CD8-positive, alpha-beta memory T cell (primary cell): ENCODE data around the gene ZNF554. TPM values are rescaled to one million over a fixed set of nuclear protein-coding genes. Genes with fewer than 3 reads are reported as not detected.

Experiments
- CTCF ChIA-PET: fragments of 350-600 bp; sonication (Branson Sonifier 250); formaldehyde crosslinking; loops from one replicate; lab custom pipeline; 2021; ENCODE audit warnings: antibody characterized with exemption; lab: Charles Lee
- POLR2A ChIA-PET: fragments of 350-600 bp; sonication (Branson Sonifier 250); formaldehyde crosslinking; loops from one replicate; lab custom pipeline; 2021; ENCODE audit warnings: antibody characterized with exemption; lab: Charles Lee
- DNase-seq, 5 donors: peaks; one replicate each; pipeline versions ENCODE4 v3.0.0 to v3.0.0-alpha.2; 2020 to 2022; ENCODE audit warnings: mixed read lengths in 1 of 5
- H3K27ac ChIP-seq: one replicate; pipeline ENCODE4 v1.7.0; 2013; ENCODE audit warnings: low read depth, mild to moderate bottlenecking, low read length, moderate library complexity
- H3K27me3 ChIP-seq: 2 replicates; pipeline ENCODE4 v1.7.0; 2013; ENCODE audit warnings: low read length, mild to moderate bottlenecking; ENCODE audit not compliant: insufficient read depth, poor library complexity, severe bottlenecking
- H3K36me3 ChIP-seq: 2 replicates; pipeline ENCODE4 v1.7.0; 2013; ENCODE audit warnings: mild to moderate bottlenecking, low read length, moderate library complexity; ENCODE audit not compliant: insufficient read depth
- H3K4me1 ChIP-seq: 2 replicates; pipeline ENCODE4 v1.7.0; 2013; ENCODE audit warnings: mild to moderate bottlenecking, low read length, moderate library complexity; ENCODE audit not compliant: insufficient read depth
- H3K4me3 ChIP-seq: 2 replicates; pipeline ENCODE4 v1.7.0; 2013; ENCODE audit warnings: mild to moderate bottlenecking, low read length
- H3K9me3 ChIP-seq: 2 replicates; pipeline ENCODE4 v1.7.0; 2013; ENCODE audit warnings: mild to moderate bottlenecking, low read length
- H3K27ac Mint-ChIP-seq, 8 donors: one replicate each; pipeline ENCODE4 v1.8.0; 2020 to 2021; ENCODE audit warnings: mixed read lengths in 8 of 8, mild to moderate bottlenecking in 6 of 8, inconsistent platforms in 3 of 8, moderate library complexity in 3 of 8
- H3K27me3 Mint-ChIP-seq, 2 donors: one replicate each; pipeline ENCODE4 v1.8.0; 2020 to 2021; ENCODE audit warnings: mixed read lengths in 2 of 2, mild to moderate bottlenecking in 1 of 2, moderate library complexity in 1 of 2
- H3K36me3 Mint-ChIP-seq, 3 donors: one replicate each; pipeline ENCODE4 v1.8.0; 2020 to 2021; ENCODE audit warnings: mixed read lengths in 3 of 3, inconsistent platforms in 1 of 3, mild to moderate bottlenecking in 1 of 3
- H3K4me1 Mint-ChIP-seq, 3 donors: one replicate each; pipeline ENCODE4 v1.8.0; 2020 to 2021; ENCODE audit warnings: mixed read lengths in 3 of 3, inconsistent platforms in 1 of 3, mild to moderate bottlenecking in 1 of 3
- H3K4me3 Mint-ChIP-seq, 7 donors: one replicate each; pipeline ENCODE4 v1.8.0; 2020 to 2021; ENCODE audit warnings: mixed read lengths in 7 of 7, mild to moderate bottlenecking in 6 of 7, moderate library complexity in 4 of 7, inconsistent platforms in 2 of 7
- H3K9me3 Mint-ChIP-seq, 5 donors: one replicate each; pipeline ENCODE4 v1.8.0; 2020 to 2022; ENCODE audit warnings: mixed read lengths in 5 of 5, mild to moderate bottlenecking in 3 of 5, moderate library complexity in 2 of 5, inconsistent platforms in 1 of 5
- polyA plus RNA-seq: library from polyadenylated mRNA; unstranded; fragments of 300-500 nt; fragmentation: Illumina TruSeq; gene quantifications from one replicate; pipeline ENCODE4 v1.2.3, GENCODE V29; 2021
- total RNA-seq, 2 experiments: library from RNA; stranded (reverse); gene quantifications; one replicate each; pipeline ENCODE4 v1.2.3, GENCODE V29; 2021

The ZNF554 gene
- total and polyA plus RNA-seq, 3 experiments from 2014 or later = 2.1 to 5.7 (median 2.3) TPM

DNA sequence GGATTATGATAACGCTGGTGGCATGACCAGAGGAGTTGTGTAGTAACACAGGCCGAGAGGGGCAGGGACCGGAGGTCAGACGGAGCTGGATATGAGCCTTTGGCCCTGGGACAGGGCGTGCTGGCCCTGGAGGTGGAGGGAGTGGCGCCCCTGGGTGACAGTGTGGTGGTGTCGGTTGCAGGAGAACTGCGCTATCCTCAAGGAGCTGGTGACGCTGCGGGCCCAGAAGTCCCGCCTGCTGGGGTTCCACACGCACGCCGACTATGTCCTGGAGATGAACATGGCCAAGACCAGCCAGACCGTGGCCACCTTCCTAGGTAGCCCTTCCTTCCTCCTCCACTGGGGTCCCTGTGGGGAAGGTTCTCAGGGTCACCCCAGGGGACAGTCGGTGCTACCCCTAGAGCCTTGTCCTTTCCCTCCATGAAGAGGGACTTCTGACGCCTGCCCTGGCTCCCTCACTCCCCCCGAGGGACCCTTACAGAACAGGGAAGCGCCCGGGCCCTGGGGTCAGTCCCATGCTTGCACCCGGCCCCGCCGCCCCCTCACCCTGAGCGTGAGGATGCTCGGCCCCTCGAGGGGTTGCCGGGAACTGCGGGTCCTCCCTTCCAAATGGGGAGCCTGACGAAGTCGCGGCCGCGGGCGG, 12.8 kb upstream of the ZNF554 start:
- H3K4me1 Mint-ChIP-seq = peaks cover 0 to 5% (median 0%) of the 10 kb centered on the region in 3 donors
- Histone ChIP-seq H3K4me1 (no peaks in the 10 kb centered on the region), H3K27ac (no peak overlapping the region), H3K36me3 (no peaks in the 10 kb centered on the region), H3K27me3 (no peaks in the 10 kb centered on the region), H3K9me3 (no peaks in the 10 kb centered on the region), H3K4me3 (no peak overlapping the region)
- no peaks in the 10 kb centered on the region for H3K9me3 Mint-ChIP-seq
- DNase-seq = no peak
- no peak overlapping the region for H3K27ac Mint-ChIP-seq
- peaks cover 3 to 51% (median 12%) of the 10 kb centered on the region in 3 donors for H3K36me3 Mint-ChIP-seq
- ChIA-PET POLR2A (no interaction called here), CTCF (interaction anchor here (1.0 kb wide), 1 partner anchor 9 kb away, joined by 3 read pairs; no protein-coding TSS in a partner anchor)
- no peak overlapping the region for H3K4me3 Mint-ChIP-seq
- H3K27me3 Mint-ChIP-seq = peaks cover 0 to 2% of the 10 kb centered on the region in 2 donors

DNA sequence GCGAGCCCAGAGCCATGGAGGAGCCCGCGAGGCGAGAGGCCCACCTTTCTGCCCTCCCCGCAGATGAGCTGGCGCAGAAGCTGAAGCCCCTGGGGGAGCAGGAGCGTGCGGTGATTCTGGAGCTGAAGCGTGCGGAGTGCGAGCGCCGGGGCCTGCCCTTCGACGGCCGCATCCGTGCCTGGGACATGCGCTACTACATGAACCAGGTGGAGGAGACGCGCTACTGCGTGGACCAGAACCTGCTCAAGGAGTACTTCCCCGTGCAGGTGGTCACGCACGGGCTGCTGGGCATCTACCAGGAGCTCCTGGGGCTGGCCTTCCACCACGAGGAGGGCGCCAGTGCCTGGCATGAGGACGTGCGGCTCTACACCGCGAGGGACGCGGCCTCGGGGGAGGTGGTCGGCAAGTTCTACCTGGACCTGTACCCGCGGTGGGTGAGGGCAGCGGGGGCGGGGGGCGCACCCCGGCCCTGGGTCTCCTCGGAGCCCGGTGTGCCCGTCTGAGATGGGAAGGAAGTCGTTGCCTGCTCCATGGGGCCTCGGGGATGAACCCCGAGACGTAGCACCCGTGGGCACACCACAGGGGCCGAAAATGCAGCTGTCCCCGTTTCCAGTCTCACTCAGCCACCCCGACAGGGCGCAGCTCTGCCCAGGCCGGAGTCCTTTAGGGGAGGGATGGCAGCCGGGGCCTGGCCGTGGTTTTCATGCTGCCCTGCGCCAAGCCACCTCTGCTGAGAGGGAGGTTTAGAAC, 12.1 kb upstream of the ZNF554 start:
- Histone ChIP-seq H3K27ac (no peak overlapping the region), H3K4me1 (no peaks in the 10 kb centered on the region), H3K4me3 (no peak overlapping the region), H3K27me3 (no peaks in the 10 kb centered on the region), H3K9me3 (no peaks in the 10 kb centered on the region), H3K36me3 (no peaks in the 10 kb centered on the region)
- peaks cover 0 to 2% of the 10 kb centered on the region in 2 donors for H3K27me3 Mint-ChIP-seq
- H3K36me3 Mint-ChIP-seq = peaks cover 3 to 51% (median 10%) of the 10 kb centered on the region in 3 donors
- POLR2A ChIA-PET = no interaction called here
- peaks cover 0 to 3% (median 0%) of the 10 kb centered on the region in 3 donors for H3K4me1 Mint-ChIP-seq
- no peak overlapping the region for H3K4me3 Mint-ChIP-seq
- H3K27ac Mint-ChIP-seq = no peak overlapping the region
- DNase-seq = no peak
- no peaks in the 10 kb centered on the region for H3K9me3 Mint-ChIP-seq
- CTCF ChIA-PET = interaction anchor here (1.0 kb wide), 1 partner anchor 10 kb away, joined by 3 read pairs; no protein-coding TSS in a partner anchor

DNA sequence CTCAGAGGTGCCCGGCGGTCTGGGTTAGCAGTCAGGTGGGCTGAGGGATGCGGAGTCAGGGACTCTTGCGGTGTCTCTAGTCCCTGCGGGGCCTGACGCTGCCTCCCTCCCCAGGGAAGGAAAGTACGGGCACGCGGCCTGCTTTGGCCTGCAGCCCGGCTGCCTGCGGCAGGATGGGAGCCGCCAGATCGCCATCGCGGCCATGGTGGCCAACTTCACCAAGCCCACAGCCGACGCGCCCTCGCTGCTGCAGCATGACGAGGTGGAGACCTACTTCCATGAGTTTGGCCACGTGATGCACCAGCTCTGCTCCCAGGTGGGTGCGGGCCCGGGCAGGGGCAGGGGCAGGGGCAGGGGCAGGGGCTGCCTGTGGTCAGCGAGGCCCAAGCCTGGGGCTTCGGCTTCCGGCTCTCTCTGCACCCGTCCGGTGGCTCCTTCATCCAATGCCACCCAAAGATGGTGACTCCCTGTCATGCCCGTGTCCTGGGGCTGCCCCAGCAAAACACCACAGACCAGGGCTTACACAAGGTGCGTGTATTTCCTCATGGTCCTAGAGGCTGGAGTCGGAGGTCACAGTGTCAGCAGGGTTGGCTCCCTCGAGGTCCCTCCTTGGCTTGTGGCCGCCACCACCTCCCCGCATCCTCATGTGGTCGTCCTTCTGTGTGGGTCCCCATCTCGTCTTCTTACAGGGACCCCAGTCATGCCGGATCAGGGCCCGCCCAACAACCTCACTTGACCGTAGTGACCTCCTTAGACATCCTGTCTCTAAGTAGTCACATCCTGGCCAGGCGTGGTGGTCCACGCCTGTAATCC, 11.3 kb upstream of the ZNF554 start:
- POLR2A ChIA-PET = no interaction called here
- no peak overlapping the region for H3K27ac Mint-ChIP-seq
- H3K36me3 Mint-ChIP-seq = peaks cover 3 to 44% (median 7%) of the 10 kb centered on the region in 3 donors
- Histone ChIP-seq H3K4me1 (no peaks in the 10 kb centered on the region), H3K4me3 (no peak overlapping the region), H3K9me3 (no peaks in the 10 kb centered on the region), H3K27me3 (no peaks in the 10 kb centered on the region), H3K36me3 (no peaks in the 10 kb centered on the region), H3K27ac (no peak overlapping the region)
- no peak for DNase-seq
- H3K9me3 Mint-ChIP-seq = no peaks in the 10 kb centered on the region
- H3K4me3 Mint-ChIP-seq = no peak overlapping the region
- CTCF ChIA-PET = no interaction called here
- no peaks in the 10 kb centered on the region for H3K4me1 Mint-ChIP-seq
- H3K27me3 Mint-ChIP-seq = no peaks in the 10 kb centered on the region

DNA sequence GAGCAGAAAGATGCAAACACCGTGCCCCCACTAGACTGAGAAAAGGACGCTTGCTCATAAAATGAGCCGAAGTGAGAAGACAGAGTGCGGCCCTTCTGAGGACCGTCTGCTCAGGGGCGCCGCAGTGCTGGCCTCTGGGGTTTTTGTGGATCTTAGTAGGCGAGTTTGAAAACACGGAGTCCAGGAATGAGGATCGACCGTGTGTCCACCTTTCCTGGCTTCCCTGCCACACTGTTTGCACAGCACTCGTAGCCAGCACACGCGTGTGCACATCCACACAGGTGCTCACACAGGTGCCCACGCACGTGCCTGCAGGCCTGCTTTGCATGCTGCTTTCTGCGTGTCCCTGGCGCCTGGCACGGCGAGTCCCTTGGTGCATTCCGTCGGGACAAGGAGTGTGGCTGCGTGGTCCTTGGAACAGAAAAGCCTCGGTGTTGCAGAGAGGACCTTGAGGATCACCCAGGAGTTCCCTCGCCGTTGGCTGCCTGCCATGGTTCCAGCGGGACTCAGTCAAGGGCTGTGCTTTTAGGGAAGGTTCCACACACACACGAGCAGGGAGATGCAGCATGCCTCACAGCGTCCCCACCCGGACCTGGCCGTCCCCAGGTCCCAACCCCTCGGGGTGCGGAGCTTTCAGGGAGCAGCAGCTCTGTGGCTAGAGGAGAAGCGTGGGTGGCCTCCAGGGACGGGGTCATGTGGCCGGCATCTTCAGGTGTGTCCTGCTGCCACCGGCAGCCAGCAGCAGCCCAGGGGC, 10.1 kb upstream of the ZNF554 start:
- Histone ChIP-seq H3K4me3 (no peak overlapping the region), H3K4me1 (no peaks in the 10 kb centered on the region), H3K9me3 (no peaks in the 10 kb centered on the region), H3K36me3 (no peaks in the 10 kb centered on the region), H3K27ac (no peak overlapping the region), H3K27me3 (no peaks in the 10 kb centered on the region)
- no peaks in the 10 kb centered on the region for H3K27me3 Mint-ChIP-seq
- H3K27ac Mint-ChIP-seq = no peak overlapping the region
- no peaks in the 10 kb centered on the region for H3K9me3 Mint-ChIP-seq
- DNase-seq = no peak
- POLR2A ChIA-PET = no interaction called here
- CTCF ChIA-PET = no interaction called here
- peaks cover 3 to 40% (median 7%) of the 10 kb centered on the region in 3 donors for H3K36me3 Mint-ChIP-seq
- no peaks in the 10 kb centered on the region for H3K4me1 Mint-ChIP-seq
- no peak overlapping the region for H3K4me3 Mint-ChIP-seq

DNA sequence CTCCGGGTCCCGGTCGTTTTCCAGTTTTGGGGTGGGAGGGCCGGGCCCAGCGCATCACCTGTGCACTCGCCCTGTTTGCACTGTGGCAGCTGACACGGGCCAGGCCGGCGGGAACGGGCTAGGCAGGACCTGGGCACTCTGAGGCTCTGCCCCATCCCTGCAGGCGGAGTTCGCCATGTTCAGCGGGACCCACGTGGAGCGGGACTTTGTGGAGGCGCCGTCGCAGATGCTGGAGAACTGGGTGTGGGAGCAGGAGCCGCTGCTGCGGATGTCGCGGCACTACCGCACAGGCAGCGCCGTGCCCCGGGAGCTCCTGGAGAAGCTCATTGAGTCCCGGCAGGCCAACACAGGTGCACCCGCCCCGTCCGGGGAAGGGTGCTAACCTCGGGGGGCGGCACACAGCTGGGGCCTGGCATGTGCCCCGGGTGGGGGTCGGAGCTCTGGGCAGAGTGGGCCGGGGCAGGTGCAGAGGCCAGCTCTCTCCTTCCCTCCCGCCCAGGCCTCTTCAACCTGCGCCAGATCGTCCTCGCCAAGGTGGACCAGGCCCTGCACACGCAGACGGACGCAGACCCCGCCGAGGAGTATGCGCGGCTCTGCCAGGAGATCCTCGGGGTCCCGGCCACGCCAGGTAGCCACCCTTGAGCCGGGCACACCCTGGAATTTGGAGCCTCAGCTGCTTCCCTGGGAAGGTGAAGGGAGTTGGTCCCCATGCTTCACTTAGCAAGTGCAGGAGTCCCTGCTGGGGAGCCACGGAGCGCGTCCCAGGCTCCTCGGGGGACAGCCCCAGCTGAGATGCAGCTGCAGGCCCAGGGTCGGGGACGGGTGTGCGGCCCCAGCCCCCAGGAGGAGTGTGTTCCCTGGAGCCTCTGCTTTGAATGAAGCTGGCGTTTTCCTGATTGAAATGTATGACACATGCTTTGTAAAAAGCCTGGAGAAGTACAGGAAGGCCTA, 9.3 kb upstream of the ZNF554 start:
- no peaks in the 10 kb centered on the region for H3K4me1 ChIP-seq
- Mint-ChIP-seq H3K4me1 (no peaks in the 10 kb centered on the region), H3K27ac (no peak overlapping the region), H3K27me3 (no peaks in the 10 kb centered on the region), H3K9me3 (no peaks in the 10 kb centered on the region), H3K4me3 (no peak overlapping the region), H3K36me3 (peaks cover 3 to 36% (median 7%) of the 10 kb centered on the region in 3 donors)
- ChIA-PET POLR2A (no interaction called here), CTCF (interaction anchor here (0.6 kb wide), 1 partner anchor 32 kb away, joined by 3 read pairs; no protein-coding TSS in a partner anchor)
- no peak overlapping the region for H3K27ac ChIP-seq
- no peak overlapping the region for H3K4me3 ChIP-seq
- DNase-seq = no peak
- no peaks in the 10 kb centered on the region for H3K27me3 ChIP-seq
- no peaks in the 10 kb centered on the region for H3K9me3 ChIP-seq
- H3K36me3 ChIP-seq = no peaks in the 10 kb centered on the region

DNA sequence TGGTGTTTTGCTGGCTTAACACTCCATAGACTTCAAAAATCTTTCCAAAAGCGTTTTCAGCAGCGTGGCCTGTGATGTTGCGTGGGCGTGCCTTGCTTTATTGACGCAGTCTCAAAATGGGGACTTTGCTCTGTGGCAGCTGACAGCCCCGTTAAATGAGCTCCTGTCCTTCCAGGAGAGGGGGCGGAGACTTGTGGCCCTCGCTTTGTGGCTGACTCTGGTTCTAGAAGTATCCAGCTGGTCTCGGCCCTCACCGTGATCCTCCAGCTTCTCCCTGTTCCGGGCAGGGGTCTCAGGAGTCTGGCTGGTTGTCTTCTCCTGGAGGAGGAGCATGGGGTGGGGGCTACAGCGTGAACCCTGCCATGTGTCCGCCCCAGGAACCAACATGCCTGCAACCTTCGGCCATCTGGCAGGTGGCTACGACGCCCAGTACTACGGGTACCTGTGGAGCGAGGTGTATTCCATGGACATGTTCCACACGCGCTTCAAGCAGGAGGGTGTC, 8.4 kb upstream of the ZNF554 start:
- Histone ChIP-seq H3K27ac (no peak overlapping the region), H3K36me3 (no peaks in the 10 kb centered on the region), H3K4me1 (no peaks in the 10 kb centered on the region), H3K27me3 (no peaks in the 10 kb centered on the region), H3K4me3 (no peak overlapping the region), H3K9me3 (no peaks in the 10 kb centered on the region)
- Mint-ChIP-seq H3K4me3 (no peak overlapping the region), H3K9me3 (no peaks in the 10 kb centered on the region), H3K36me3 (peaks cover 3 to 34% (median 7%) of the 10 kb centered on the region in 3 donors), H3K4me1 (no peaks in the 10 kb centered on the region), H3K27me3 (no peaks in the 10 kb centered on the region), H3K27ac (no peak overlapping the region)
- POLR2A ChIA-PET = no interaction called here
- DNase-seq = no peak
- CTCF ChIA-PET = interaction anchor here (0.6 kb wide), 1 partner anchor 33 kb away, joined by 3 read pairs; no protein-coding TSS in a partner anchor
